A549 (cell line): ENCODE data around the gene HRH3. TPM values are rescaled to one million over a fixed set of nuclear protein-coding genes. Genes with fewer than 3 reads are reported as not detected.

Experiments
- ATAC-seq, 2 experiments: fragments of 200-7000 bp in 1 of 2; fragments of >200 bp in 1 of 2; cut with Nextera tagmentation in 1 of 2; cut with Tn5 transposase in 1 of 2; 3 replicates each; pipeline versions ENCODE4 v1.8.0 to v1.9.1; 2018 to 2020; ENCODE audit warnings: mild to moderate bottlenecking in 1 of 2, moderate library complexity in 1 of 2
- CTCF ChIA-PET: fragments of 300-600 bp; sonication (Branson Sonifier 250); formaldehyde crosslinking; extraction: SDS; loops from one replicate; lab custom pipeline; 2021; ENCODE audit warnings: antibody characterized with exemption, inconsistent platforms; lab: Yijun Ruan, JAX
- POLR2A ChIA-PET: fragments of 350-600 bp; formaldehyde crosslinking; extraction: SDS; loops from one replicate; lab custom pipeline; 2021; ENCODE audit warnings: antibody characterized with exemption, inconsistent platforms; lab: Yijun Ruan, JAX
- DNase-seq, 2 experiments: peaks; one replicate each; pipeline versions ENCODE4 v3.0.0 to v3.0.0-alpha.2; 2011 to 2016; ENCODE audit warnings: low read depth in 1 of 2, low spot score in 1 of 2
- FAIRE-seq: peaks from 2 replicates; lab custom pipeline; 2011; peaks lifted over from hg19 to GRCh38; lab: Jason Lieb, UNC
- H3K27ac ChIP-seq, 2 experiments: fragments of >200 bp; sonication (Bioruptor Twin); formaldehyde crosslinking; 3 replicates each; pipeline ENCODE4 v1.5.1; 2016 to 2017
- H3K4me1 ChIP-seq: fragments of >200 bp; sonication (Bioruptor Twin); formaldehyde crosslinking; 3 replicates; pipeline ENCODE4 v1.6.1; 2016
- H3K4me2 ChIP-seq: fragments of >200 bp; sonication (Bioruptor Twin); formaldehyde crosslinking; 3 replicates; pipeline ENCODE4 v1.6.1; 2016
- H3K4me3 ChIP-seq: fragments of >200 bp; sonication (Bioruptor Twin); formaldehyde crosslinking; 3 replicates; pipeline ENCODE4 v1.5.1; 2016
- H3K9me3 ChIP-seq: fragments of >200 bp; sonication (Bioruptor Twin); formaldehyde crosslinking; 3 replicates; pipeline ENCODE4 v1.6.1; 2016
- BHLHE40 ChIP-seq: IDR thresholded peaks from 2 replicates; pipeline ENCODE4 v1.6.1; 2012; ENCODE audit warnings: low read depth, low read length, inconsistent platforms
- CBX2 ChIP-seq: fragments of 200-600 bp; sonication (generic); IDR thresholded peaks from 2 replicates; pipeline ENCODE4 v1.6.1; 2016; ENCODE audit warnings: low read depth, mild to moderate bottlenecking, borderline replicate concordance
- CEBPB ChIP-seq, 2 experiments: fragments of >200 bp in 1 of 2; sonication (Bioruptor Twin) in 1 of 2; formaldehyde crosslinking in 1 of 2; IDR thresholded peaks; 2 replicates each; pipeline ENCODE4 v1.6.1; 2012 to 2016
- CHD2 ChIP-seq: fragments of 150-350 bp; IDR thresholded peaks from 2 replicates; pipeline ENCODE4 v1.6.1; 2014; ENCODE audit warnings: low read length; ENCODE audit not compliant: partially characterized antibody
- CHD4 ChIP-seq: fragments of 200-600 bp; sonication (generic); IDR thresholded peaks from 2 replicates; pipeline ENCODE4 v1.6.1; 2016; ENCODE audit warnings: antibody characterized with exemption, mild to moderate bottlenecking, borderline replicate concordance
- CTCF ChIP-seq: fragments of >200 bp; sonication (Bioruptor Twin); formaldehyde crosslinking; IDR thresholded peaks from 3 replicates; pipeline ENCODE4 v1.5.1; 2016
- EHMT2 ChIP-seq: fragments of 200-600 bp; sonication (generic); IDR thresholded peaks from 2 replicates; pipeline ENCODE4 v1.6.1; 2016; ENCODE audit warnings: antibody characterized with exemption, low read depth, mild to moderate bottlenecking, moderate library complexity
- FOSB ChIP-seq: fragments of 250-450 bp; sonication (Bioruptor Pico); IDR thresholded peaks from 2 replicates; pipeline ENCODE4 v1.5.0; 2020; ENCODE audit warnings: mild to moderate bottlenecking, moderate library complexity
- GATA3 ChIP-seq: IDR thresholded peaks from 2 replicates; pipeline ENCODE4 v1.6.1; 2012; ENCODE audit warnings: borderline replicate concordance
- HEYL ChIP-seq: fragments of 250-450 bp; sonication (Bioruptor Pico); IDR thresholded peaks from 2 replicates; pipeline ENCODE4 v1.8.0; 2021; ENCODE audit warnings: mild to moderate bottlenecking, moderate library complexity
- KDM1A ChIP-seq: fragments of 200-600 bp; sonication (generic); IDR thresholded peaks from 2 replicates; pipeline ENCODE4 v1.6.1; 2016; ENCODE audit warnings: low read depth, mild to moderate bottlenecking
- KDM5A ChIP-seq: fragments of 200-600 bp; sonication (generic); IDR thresholded peaks from 2 replicates; pipeline ENCODE4 v1.6.1; 2016; ENCODE audit warnings: antibody characterized with exemption, mild to moderate bottlenecking
- MAX ChIP-seq: IDR thresholded peaks from 2 replicates; pipeline ENCODE4 v1.6.1; 2012
- MAZ ChIP-seq: fragments of 150-350 bp; IDR thresholded peaks from 2 replicates; pipeline ENCODE4 v1.6.1; 2014; ENCODE audit warnings: antibody characterized with exemption, low read depth, low read length, borderline replicate concordance
- NFE2L2 ChIP-seq: fragments of 150-350 bp; conservative IDR thresholded peaks from 2 replicates; pipeline ENCODE4 v1.6.1; 2014; ENCODE audit warnings: low read length
- PBX3 ChIP-seq: IDR thresholded peaks from 2 replicates; pipeline ENCODE4 v1.6.1; 2012
- POLR2A ChIP-seq: IDR thresholded peaks from 2 replicates; pipeline ENCODE4 v1.6.1; 2012; ENCODE audit warnings: mild to moderate bottlenecking, low read length
- RCOR1 ChIP-seq: fragments of 150-350 bp; IDR thresholded peaks from 2 replicates; pipeline ENCODE4 v1.6.1; 2014; ENCODE audit warnings: antibody characterized with exemption, low read length, low read depth
- RNF2 ChIP-seq: fragments of 200-600 bp; sonication (generic); IDR thresholded peaks from 2 replicates; pipeline ENCODE4 v1.6.1; 2016; ENCODE audit warnings: low read depth, mild to moderate bottlenecking, antibody characterized with exemption, moderate library complexity, borderline replicate concordance
- TFCP2L1 ChIP-seq: fragments of 250-450 bp; sonication (Bioruptor Pico); IDR thresholded peaks from 2 replicates; pipeline ENCODE4 v1.5.0; 2021; ENCODE audit warnings: mild to moderate bottlenecking
- USF2 ChIP-seq: fragments of 450-650 bp; IDR thresholded peaks from 2 replicates; pipeline ENCODE4 v1.6.1; 2014; ENCODE audit warnings: antibody characterized with exemption
- ZNF302 ChIP-seq: fragments of 250-450 bp; sonication (Bioruptor Pico); IDR thresholded peaks from 2 replicates; pipeline ENCODE4 v1.9.0; 2021; ENCODE audit warnings: inconsistent platforms, mild to moderate bottlenecking, moderate library complexity
- WGBS: methylation state at CpG from one replicate; pipeline ENCODE4 v1.1.6; 2017; ENCODE audit errors: missing lambda C conversion rate; 5-methylcytosine and 5-hydroxymethylcytosine counted together
- polyA plus RNA-seq, 4 experiments: library from polyadenylated mRNA; depleted of rRNA in 3 of 4; stranded (reverse); fragments of >200 nt; fragmentation: RNase III in 1 of 4; extraction: RNeasy Plus Mini Kit Qiagen cat#74134 plus additional on column Dnase treatment in 1 of 4; gene quantifications; 2 replicates in 3 of 4; 3 replicates in 1 of 4; pipeline ENCODE4 v1.2.3, GENCODE V29; 2011 to 2017
- TF ChIP-seq, protein P1 (sequence below): fragments of 200-600 bp; sonication (generic); IDR thresholded peaks from 2 replicates; pipeline ENCODE4 v1.6.1; 2016; ENCODE audit warnings: antibody characterized with exemption, mild to moderate bottlenecking, moderate library complexity
- TF ChIP-seq, protein P2 (sequence below): fragments of 250-450 bp; sonication (Bioruptor Pico); IDR thresholded peaks from 2 replicates; pipeline ENCODE4 v1.5.0; 2021; ENCODE audit warnings: mild to moderate bottlenecking, moderate library complexity, borderline replicate concordance
- TF ChIP-seq, protein P3 (sequence below): IDR thresholded peaks from 2 replicates; pipeline ENCODE4 v1.6.1; 2012; ENCODE audit warnings: low read depth, borderline replicate concordance

HRH3 gene
- polyA plus RNA-seq, 2 of the 4 experiments (the other 2 are of a cell fraction): not detected

DNA sequence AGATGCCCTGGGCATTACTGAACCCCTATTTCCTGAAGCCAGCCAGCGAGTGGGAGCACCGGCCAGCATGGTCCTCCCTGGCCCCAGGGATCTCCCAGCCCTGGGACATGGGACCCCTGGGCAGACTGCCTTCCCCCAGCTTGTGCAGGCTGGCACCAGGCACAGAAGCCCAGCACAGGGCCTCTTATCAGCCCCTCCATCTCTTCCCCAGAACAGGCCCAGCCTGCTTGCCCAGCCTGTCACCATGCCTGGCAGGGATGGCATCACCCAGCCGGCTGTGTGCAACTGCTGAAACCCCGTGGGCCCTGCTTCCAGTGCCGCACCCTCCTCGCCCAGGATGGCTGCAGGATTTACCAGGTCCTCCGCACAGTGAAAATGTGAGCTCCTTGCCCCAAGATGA is 12.1 kb upstream of the HRH3 start:
- ChIA-PET CTCF (interaction anchor here (0.8 to 1.7 kb wide), 4 partner anchors 10 to 150 kb away, joined by 3 to 4 read pairs (median 4); no protein-coding TSS in a partner anchor), POLR2A (no interaction called here)
- DNase-seq (no peak), FAIRE-seq (no peak), ATAC-seq (no peak)
- H3K27ac ChIP-seq: no peak overlapping the region
- no peak overlapping the region for H3K4me2 ChIP-seq
- TF ChIP-seq KDM5A: no peak
- no peak overlapping the region for H3K4me3 ChIP-seq
- no peaks in the 10 kb centered on the region for H3K4me1 ChIP-seq
- 33% methylated on average over 5 of the region's 7 CpGs for WGBS
- H3K9me3 ChIP-seq: no peaks in the 10 kb centered on the region

DNA sequence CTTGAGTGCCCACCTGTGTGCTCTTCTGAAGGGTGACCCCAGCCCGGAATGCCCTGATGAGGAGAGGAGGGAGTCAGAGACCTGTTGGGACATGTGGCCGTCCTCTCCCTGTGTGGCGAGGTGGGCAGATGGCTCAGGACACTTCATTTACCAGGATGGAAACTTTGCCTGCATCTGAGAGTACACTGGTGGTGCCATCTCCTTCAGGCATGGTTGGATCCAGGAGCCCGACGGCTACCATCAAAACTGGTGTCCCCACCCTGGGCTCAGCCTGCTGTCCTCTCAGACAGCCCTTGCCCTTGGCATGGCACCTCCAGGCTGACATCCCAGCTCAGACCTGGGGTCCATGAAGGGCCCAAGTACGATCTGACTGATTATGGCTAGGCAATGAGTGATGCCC is 11.2 kb upstream of the HRH3 start:
- TF ChIP-seq ZNF302 (no peak), CEBPB (IDR thresholded peaks at IDR 0.05) (no peak), BHLHE40 (no peak), CHD4 (no peak), RNF2 (no peak), POLR2A (no peak), MAX (no peak), TFCP2L1 (CRISPR knock-in tag) (no peak), CHD2 (no peak)
- TF ChIP-seq, protein P1, sequence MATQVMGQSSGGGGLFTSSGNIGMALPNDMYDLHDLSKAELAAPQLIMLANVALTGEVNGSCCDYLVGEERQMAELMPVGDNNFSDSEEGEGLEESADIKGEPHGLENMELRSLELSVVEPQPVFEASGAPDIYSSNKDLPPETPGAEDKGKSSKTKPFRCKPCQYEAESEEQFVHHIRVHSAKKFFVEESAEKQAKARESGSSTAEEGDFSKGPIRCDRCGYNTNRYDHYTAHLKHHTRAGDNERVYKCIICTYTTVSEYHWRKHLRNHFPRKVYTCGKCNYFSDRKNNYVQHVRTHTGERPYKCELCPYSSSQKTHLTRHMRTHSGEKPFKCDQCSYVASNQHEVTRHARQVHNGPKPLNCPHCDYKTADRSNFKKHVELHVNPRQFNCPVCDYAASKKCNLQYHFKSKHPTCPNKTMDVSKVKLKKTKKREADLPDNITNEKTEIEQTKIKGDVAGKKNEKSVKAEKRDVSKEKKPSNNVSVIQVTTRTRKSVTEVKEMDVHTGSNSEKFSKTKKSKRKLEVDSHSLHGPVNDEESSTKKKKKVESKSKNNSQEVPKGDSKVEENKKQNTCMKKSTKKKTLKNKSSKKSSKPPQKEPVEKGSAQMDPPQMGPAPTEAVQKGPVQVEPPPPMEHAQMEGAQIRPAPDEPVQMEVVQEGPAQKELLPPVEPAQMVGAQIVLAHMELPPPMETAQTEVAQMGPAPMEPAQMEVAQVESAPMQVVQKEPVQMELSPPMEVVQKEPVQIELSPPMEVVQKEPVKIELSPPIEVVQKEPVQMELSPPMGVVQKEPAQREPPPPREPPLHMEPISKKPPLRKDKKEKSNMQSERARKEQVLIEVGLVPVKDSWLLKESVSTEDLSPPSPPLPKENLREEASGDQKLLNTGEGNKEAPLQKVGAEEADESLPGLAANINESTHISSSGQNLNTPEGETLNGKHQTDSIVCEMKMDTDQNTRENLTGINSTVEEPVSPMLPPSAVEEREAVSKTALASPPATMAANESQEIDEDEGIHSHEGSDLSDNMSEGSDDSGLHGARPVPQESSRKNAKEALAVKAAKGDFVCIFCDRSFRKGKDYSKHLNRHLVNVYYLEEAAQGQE: no peak
- Histone ChIP-seq H3K27ac (no peak overlapping the region), H3K4me3 (no peak overlapping the region), H3K9me3 (no peaks in the 10 kb centered on the region), H3K4me2 (no peak overlapping the region), H3K4me1 (no peaks in the 10 kb centered on the region)
- FAIRE-seq (no peak), ATAC-seq (no peak), DNase-seq (no peak)
- ChIA-PET POLR2A (no interaction called here), CTCF (interaction anchor here (1.5 to 1.7 kb wide), 2 partner anchors 9 to 14 kb away, joined by 4 read pairs; no protein-coding TSS in a partner anchor)
- 36% methylated on average over 6 of the region's 6 CpGs for WGBS

DNA sequence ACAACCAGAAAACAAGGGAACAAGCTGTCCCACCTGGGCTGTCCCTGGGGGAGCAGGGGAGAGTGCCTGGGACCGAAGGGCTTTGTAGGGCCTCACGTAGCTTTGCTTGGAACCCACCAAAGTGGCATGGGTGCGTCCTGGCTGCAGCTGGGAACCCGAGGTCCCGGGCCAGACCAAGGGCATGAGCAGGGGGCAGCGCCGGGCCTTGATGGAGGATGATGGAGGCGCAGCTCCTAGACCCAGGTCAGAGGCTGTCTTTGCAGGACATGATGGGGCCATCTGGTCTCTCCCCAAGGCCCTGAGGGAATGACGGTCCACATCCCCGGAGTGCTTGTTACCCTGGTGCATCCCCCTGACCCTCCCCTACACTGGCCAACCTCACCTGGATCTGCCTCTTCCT is 10.6 kb upstream of the HRH3 start:
- ATAC-seq: no peak
- 63% methylated on average over 10 of the region's 10 CpGs for WGBS
- H3K9me3 ChIP-seq: no peaks in the 10 kb centered on the region
- ChIA-PET POLR2A (no interaction called here), CTCF (no interaction called here)
- no peak for FAIRE-seq
- H3K27ac ChIP-seq: no peak overlapping the region
- no peak overlapping the region for H3K4me2 ChIP-seq
- DNase-seq: no peak
- H3K4me1 ChIP-seq: no peaks in the 10 kb centered on the region
- H3K4me3 ChIP-seq: no peak overlapping the region
- TF ChIP-seq FOSB (CRISPR knock-in tag): no peak
- TF ChIP-seq GATA3: no peak
- no peak for TF ChIP-seq EHMT2
- no peak for TF ChIP-seq USF2
- TF ChIP-seq NFE2L2: no peak
- no peak for TF ChIP-seq CTCF
- no peak for TF ChIP-seq PBX3
- no peak for TF ChIP-seq RCOR1
- no peak for TF ChIP-seq MAZ
- no peak for TF ChIP-seq POLR2A
- no peak for TF ChIP-seq CHD2
- no peak for TF ChIP-seq CBX2
- TF ChIP-seq, protein P2, sequence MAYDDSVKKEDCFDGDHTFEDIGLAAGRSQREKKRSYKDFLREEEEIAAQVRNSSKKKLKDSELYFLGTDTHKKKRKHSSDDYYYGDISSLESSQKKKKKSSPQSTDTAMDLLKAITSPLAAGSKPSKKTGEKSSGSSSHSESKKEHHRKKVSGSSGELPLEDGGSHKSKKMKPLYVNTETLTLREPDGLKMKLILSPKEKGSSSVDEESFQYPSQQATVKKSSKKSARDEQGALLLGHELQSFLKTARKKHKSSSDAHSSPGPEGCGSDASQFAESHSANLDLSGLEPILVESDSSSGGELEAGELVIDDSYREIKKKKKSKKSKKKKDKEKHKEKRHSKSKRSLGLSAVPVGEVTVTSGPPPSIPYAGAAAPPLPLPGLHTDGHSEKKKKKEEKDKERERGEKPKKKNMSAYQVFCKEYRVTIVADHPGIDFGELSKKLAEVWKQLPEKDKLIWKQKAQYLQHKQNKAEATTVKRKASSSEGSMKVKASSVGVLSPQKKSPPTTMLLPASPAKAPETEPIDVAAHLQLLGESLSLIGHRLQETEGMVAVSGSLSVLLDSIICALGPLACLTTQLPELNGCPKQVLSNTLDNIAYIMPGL (CRISPR knock-in tag): no peak
- TF ChIP-seq, protein P3, sequence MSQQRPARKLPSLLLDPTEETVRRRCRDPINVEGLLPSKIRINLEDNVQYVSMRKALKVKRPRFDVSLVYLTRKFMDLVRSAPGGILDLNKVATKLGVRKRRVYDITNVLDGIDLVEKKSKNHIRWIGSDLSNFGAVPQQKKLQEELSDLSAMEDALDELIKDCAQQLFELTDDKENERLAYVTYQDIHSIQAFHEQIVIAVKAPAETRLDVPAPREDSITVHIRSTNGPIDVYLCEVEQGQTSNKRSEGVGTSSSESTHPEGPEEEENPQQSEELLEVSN: no peak
- TF ChIP-seq HEYL (CRISPR knock-in tag): no peak
- TF ChIP-seq KDM1A: no peak
- no peak for TF ChIP-seq RNF2
